ENCODE results near the gene INAVA.
"Not testable (repeated sequence)": the region's sequence is repeated elsewhere in the genome, so short reads cannot be mapped to it uniquely, and the experiment has no call there.

INAVA gene

DNA sequence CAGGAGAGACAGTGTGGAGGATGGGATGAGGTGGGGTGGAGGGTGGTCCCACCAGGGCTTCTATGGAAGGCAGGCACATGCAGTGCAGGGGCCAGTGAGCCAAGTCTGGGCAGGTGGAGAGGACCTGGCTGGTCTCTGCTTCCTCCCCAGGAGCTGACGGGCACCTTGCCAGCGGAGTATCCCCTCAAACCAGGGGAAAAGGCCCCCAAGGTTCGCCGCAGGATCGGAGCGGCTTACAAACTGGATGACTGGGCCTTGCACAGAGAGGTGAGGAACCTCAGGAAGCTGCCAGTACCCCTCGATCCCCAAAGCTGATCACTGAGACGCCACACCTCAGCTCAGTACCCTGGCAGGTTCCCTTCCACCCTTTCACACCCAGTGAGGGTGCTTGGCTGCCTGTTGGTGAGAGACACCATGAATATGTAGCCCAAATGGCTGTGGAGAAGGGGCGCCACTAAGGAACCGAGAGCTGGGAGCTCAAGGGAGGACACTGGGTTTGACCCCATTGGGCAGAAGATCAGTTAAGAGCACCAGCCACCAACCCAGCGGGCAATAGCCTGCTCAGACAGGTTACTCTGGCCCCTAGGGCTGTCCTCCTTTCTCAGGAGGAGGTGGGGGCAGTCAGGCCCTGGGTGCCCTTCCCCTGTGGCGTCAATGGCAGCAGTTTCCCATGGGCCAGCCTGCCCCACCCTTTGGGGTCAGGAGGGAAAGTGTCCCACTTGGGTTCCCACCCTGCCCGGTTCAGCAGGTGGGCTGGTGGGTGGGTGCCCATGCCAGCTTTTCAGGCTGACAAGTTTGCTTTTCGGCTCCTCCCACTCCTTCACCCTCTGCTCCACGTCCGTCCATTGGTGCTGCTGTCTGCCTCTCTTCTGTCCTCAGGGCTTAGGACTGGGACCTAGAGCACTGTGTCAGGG, 5.5 kb downstream of the INAVA start:
- no peak for DNase-seq

- DNase-seq = no peak
Measured at GRCh38 chr1:200900877-200901276, 6.2 kb downstream of the INAVA start.

DNA sequence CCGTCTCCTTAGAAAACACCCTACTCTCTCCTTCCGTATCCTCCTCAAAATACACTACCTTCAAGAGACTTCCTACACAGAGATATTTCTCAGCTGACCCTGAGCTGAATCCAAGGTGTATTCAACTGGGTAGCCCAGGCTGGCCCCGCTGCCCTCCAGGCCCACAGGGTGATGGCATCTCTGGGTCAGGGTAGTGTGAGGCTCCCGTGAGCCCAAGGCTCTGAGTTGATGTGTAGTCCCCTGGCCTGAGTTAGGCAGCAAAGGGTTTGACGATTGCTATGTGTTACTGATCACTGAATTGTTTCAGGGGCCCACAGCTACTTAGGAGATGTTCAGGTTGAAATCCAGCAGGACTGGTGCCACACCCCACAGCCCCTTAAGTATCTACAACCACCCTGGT, 6.7 kb downstream of the INAVA start:
- no peak for DNase-seq

DNA sequence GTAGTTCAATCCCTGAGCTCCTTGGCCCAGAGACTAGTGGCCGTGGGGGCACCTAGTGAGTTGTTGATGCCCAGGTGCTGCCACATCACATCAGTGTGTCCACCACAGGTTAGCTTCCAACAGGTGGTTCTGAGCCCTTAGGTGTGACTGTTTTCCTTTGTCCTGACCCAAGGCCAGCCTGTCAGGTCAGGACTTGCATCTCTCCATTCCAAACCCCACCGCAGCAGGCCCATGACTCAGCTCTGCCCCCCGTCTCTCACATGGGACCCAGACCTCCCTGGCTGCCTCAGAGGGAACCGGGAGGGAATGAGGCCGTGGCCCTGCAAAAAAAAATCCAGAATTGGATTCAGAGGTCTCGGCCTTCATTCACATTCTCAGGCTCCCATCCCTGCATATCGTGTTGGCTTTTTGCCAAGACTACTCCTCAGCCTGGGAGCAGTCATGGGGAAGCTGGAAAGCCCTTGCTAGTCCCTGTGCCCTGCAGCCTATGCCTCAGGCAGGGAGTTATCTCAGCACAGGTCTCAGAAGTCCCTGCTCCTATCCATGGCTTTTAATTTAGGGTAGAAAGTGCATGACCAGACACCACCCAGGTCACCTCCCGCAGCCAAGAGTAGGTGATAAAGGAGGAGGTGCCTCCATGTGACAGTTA, 7.2 kb downstream of the INAVA start:
- DNase-seq = no peak

- peak; percentile 31 for DNase-seq
Measured at GRCh38 chr1:200903793-200904192, 9.1 kb downstream of the INAVA start.

GRCh38 chr1:200904772-200905171, 10.1 kb downstream of the INAVA start:
- no peak for DNase-seq

GRCh38 chr1:200905411-200906052, 10.8 kb downstream of the INAVA start:
- peak; percentile 48 for DNase-seq

DNA sequence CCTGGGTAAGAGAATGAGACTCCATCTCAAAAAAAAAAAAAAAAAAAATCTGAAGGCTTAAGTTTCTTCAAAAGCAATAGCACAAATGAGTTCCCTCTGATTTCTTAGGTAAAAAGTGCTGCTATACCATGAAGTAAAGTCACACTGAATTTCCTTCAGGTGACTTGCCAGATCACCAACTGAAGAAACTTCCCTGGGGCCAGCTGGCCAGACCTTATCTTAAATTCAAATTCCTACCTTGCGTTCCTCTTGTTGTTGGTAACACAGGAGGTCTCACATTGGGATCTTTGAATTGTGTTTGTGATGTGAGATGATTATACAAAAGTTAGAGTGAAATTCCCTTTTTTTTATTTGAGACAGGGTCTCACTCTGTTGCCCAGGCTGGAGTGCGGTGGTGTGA, 11.8 kb downstream of the INAVA start:
- DNase-seq = no peak

GRCh38 chr1:200907611-200908097, 13.0 kb downstream of the INAVA start:
- no peak for DNase-seq

- DNase-seq = no peak
Measured at GRCh38 chr1:200908191-200908868, 13.6 kb downstream of the INAVA start.

GRCh38 chr1:200909071-200909470, 14.4 kb downstream of the INAVA start:
- DNase-seq = no peak

GRCh38 chr1:200909757-200910239, 15.1 kb downstream of the INAVA start:
- no peak for DNase-seq

- no peak for DNase-seq
Measured at GRCh38 chr1:200911361-200911760, 16.7 kb downstream of the INAVA start.

GRCh38 chr1:200911936-200912335, 17.2 kb downstream of the INAVA start:
- not testable (repeated sequence) for DNase-seq

- DNase-seq = no peak
Measured at GRCh38 chr1:200912737-200913407, 18.2 kb downstream of the INAVA start.

DNA sequence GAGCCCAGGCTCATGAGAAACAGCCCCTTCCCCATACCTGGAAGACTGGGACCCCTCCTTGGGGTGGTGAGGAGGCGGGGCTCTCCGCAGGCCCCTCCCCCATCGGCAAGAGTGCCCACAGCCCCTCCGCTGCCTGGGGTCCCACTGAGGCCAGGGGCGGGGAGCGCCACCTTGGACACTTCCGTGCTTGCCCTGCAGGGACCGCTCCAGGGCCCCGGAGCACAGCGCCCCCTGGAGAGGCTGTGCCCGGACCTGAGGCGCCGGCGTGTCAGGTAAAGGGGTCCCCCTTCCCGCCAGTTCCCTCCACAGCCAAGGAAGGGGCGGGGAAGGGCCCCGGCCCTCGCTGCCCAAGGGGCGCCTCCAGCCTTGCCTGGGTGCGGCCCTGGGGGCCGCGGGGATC, 21.5 kb downstream of the INAVA start:
- no peak for DNase-seq

GRCh38 chr1:200916681-200917080, 22.0 kb downstream of the INAVA start:
- no peak for DNase-seq

DNA sequence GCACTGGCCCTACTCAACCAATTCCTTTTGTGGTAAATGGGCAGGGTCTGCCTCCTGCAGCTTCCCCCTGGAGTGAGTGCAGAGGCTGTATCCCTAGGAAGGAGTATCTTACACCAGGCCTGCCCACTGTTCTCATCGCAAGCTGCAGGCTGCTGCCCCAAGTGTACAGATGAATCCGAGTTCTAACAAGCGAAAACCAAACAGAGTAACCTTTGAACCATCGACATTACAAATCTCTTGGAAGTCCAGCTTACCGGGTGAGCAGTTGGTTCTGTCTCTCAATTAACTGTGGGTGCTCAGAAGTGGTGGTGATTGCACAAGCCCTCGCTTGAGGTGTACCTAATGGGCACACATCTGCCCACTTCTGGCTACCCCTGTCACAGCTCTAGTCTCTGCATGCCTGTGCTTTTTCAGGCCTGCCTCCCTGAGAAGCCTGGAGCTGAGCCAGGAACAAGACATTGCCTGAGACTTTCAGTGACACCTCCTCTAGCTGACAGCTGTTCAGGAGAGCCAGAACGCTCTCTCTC, 22.7 kb downstream of the INAVA start:
- no peak for DNase-seq

GRCh38 chr1:200918006-200918405, 23.3 kb downstream of the INAVA start:
- DNase-seq = no peak

DNA sequence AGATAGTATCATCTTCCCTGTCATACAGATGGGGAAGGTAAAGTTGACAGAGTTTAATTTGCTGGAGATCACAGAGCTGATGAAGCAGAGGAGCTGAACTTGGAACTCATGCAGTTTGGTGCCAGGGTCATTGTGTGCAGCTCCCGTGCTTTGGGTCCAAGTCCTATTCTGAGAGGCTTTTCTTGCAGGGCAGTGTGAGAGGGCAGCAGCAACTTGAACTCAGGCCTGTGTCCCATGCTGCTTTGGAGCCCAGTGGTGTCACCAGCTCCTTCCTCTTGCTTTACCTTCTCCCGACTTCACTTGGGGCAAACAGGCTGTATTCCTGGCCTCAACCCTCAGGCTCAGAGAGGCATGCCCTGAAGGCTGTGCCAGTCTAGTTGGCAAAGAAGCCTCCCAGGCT, 24.7 kb downstream of the INAVA start:
- DNase-seq = no peak

DNA sequence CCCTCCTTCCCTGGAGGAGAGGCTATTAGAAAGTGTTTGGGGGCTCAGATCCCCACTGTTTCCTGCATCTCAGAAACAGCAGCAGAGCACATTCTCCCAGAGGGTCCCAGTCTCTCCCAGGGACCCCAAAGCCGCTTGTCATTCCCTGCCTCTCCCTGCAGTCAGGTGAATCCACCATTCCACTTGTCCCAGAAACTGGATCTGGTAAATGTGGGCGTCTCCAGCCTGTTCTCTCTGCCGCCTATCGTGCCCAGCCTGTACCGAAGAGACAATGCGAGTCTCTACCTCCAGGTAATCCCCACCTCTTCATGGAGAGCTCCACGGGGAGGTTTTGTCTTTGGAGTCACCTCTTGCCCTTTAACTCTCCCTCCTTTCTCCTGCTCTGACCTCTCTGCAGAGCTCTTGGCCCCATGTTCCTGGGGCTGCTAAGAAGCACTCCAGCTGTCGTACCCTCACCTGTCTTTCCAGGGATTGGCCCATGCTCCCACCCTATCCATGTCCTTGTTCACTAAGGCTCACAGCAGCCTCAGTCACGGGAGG, 26.9 kb downstream of the INAVA start:
- DNase-seq = no peak

DNA sequence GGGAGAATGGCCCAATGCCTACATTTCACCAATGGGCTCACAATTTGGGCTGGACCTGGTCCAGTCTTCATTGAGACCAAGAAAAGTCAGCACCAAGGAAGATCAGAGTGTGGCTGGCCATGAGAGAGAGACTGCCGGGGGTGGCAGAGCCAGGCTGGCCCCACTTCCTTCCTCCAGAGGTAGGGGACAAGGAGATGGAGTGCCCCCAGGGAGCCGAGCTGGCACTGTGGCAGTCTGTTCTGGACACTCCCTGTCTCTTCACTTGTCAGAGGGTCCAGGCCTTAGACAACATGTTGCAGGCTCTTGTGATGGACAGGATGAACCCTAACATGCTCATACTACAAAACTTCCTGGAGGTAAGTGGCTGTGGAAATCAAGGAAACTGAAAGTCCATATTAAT, 27.7 kb downstream of the INAVA start:
- no peak for DNase-seq
